ENCODE results near the gene B4GALT1.

B4GALT1 gene

GRCh38 chr9:33124751-33125381 is 42.3 kb downstream of the B4GALT1 start:
- TF ChIP-seq CTCF (conservative IDR thresholded peaks at IDR 0.05; ENCODE audit: control insufficient read depth, insufficient read depth, low read depth, low read length): no peak
- H3K4me3 ChIP-seq (ENCODE audit: control insufficient read depth, low read depth, low read length): no peak overlapping the region
- DNase-seq (ENCODE audit: low read depth): peak; percentile 40

- DNase-seq (ENCODE audit: low read depth): no peak
- no peak for TF ChIP-seq CTCF (conservative IDR thresholded peaks at IDR 0.05; ENCODE audit: control insufficient read depth, insufficient read depth, low read depth, low read length)
- no peak overlapping the region for H3K4me3 ChIP-seq (ENCODE audit: control insufficient read depth, low read depth, low read length)
Measured at GRCh38 chr9:33124046-33124445, 43.1 kb downstream of the B4GALT1 start.

- TF ChIP-seq CTCF (conservative IDR thresholded peaks at IDR 0.05; ENCODE audit: control insufficient read depth, insufficient read depth, low read depth, low read length): no peak
- no peak overlapping the region for H3K4me3 ChIP-seq (ENCODE audit: control insufficient read depth, low read depth, low read length)
- no peak for DNase-seq (ENCODE audit: low read depth)
Measured at GRCh38 chr9:33123407-33124031, 43.6 kb downstream of the B4GALT1 start.

GRCh38 chr9:33120620-33121019 is 46.5 kb downstream of the B4GALT1 start:
- no peak for DNase-seq (ENCODE audit: low read depth)
- no peak overlapping the region for H3K4me3 ChIP-seq (ENCODE audit: control insufficient read depth, low read depth, low read length)
- no peak for TF ChIP-seq CTCF (conservative IDR thresholded peaks at IDR 0.05; ENCODE audit: control insufficient read depth, insufficient read depth, low read depth, low read length)

GRCh38 chr9:33117796-33118195 is 49.3 kb downstream of the B4GALT1 start:
- no peak for TF ChIP-seq CTCF (conservative IDR thresholded peaks at IDR 0.05; ENCODE audit: control insufficient read depth, insufficient read depth, low read depth, low read length)
- no peak overlapping the region for H3K4me3 ChIP-seq (ENCODE audit: control insufficient read depth, low read depth, low read length)
- no peak for DNase-seq (ENCODE audit: low read depth)

- peak; percentile 65 for DNase-seq (ENCODE audit: low read depth)
- no peak for TF ChIP-seq CTCF (conservative IDR thresholded peaks at IDR 0.05; ENCODE audit: control insufficient read depth, insufficient read depth, low read depth, low read length)
- no peak overlapping the region for H3K4me3 ChIP-seq (ENCODE audit: control insufficient read depth, low read depth, low read length)
Measured at GRCh38 chr9:33117306-33117705, 49.8 kb downstream of the B4GALT1 start.
